ENCODE measurements around the gene DNAJC6. TPM values are rescaled to one million over a fixed set of nuclear protein-coding genes. Genes with fewer than 3 reads are reported as not detected.

DNAJC6 gene
- total RNA-seq, 1 experiment from 2014 or later, result 4.0 TPM

DNA sequence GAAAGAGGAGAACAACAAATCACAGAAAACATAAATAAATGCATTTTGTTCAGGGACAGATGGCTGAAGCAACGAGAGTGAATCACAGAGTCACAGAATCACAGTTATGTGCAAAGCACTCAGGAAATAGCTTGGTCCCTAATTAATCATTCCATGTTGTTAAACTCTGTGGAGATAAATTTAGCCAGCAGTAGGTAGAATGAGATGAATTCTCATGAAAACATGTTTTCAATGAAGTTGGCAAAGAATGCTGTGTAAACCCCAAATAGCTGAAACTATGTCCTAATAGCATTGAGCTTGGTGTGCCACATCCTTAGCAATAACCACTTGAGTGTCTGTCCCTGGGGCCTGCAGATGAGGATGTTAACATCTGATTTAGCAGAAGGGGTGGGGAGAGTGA lies 131.6 kb downstream of the DNAJC6 start:
- no peaks in the 10 kb centered on the region for H3K4me1 ChIP-seq (ENCODE audit: control insufficient read depth, insufficient read depth, low read length)
- H3K9me3 ChIP-seq (ENCODE audit: control insufficient read depth, insufficient read depth, low read depth, low read length), result no peaks in the 10 kb centered on the region
- H3K36me3 ChIP-seq (ENCODE audit: control insufficient read depth, insufficient read depth, low read length), result no peaks in the 10 kb centered on the region
- intact Hi-C loops (cut with micrococcal nuclease; ENCODE audit: unreplicated experiment), result no loop called here
- ATAC-seq (no peak), DNase-seq (ENCODE audit: low read depth, low spot score) (no peak)
- TF ChIP-seq, protein P1, sequence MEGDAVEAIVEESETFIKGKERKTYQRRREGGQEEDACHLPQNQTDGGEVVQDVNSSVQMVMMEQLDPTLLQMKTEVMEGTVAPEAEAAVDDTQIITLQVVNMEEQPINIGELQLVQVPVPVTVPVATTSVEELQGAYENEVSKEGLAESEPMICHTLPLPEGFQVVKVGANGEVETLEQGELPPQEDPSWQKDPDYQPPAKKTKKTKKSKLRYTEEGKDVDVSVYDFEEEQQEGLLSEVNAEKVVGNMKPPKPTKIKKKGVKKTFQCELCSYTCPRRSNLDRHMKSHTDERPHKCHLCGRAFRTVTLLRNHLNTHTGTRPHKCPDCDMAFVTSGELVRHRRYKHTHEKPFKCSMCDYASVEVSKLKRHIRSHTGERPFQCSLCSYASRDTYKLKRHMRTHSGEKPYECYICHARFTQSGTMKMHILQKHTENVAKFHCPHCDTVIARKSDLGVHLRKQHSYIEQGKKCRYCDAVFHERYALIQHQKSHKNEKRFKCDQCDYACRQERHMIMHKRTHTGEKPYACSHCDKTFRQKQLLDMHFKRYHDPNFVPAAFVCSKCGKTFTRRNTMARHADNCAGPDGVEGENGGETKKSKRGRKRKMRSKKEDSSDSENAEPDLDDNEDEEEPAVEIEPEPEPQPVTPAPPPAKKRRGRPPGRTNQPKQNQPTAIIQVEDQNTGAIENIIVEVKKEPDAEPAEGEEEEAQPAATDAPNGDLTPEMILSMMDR (IDR thresholded peaks at IDR 0.05), result no peak
- TF ChIP-seq POLR2AphosphoS5 (IDR thresholded peaks at IDR 0.05; ENCODE audit: low read depth, low read length), result no peak
- TF ChIP-seq SIN3A (IDR thresholded peaks at IDR 0.05; ENCODE audit: borderline replicate concordance, insufficient read depth, low read depth, low read length), result no peak
- TF ChIP-seq, protein P2, sequence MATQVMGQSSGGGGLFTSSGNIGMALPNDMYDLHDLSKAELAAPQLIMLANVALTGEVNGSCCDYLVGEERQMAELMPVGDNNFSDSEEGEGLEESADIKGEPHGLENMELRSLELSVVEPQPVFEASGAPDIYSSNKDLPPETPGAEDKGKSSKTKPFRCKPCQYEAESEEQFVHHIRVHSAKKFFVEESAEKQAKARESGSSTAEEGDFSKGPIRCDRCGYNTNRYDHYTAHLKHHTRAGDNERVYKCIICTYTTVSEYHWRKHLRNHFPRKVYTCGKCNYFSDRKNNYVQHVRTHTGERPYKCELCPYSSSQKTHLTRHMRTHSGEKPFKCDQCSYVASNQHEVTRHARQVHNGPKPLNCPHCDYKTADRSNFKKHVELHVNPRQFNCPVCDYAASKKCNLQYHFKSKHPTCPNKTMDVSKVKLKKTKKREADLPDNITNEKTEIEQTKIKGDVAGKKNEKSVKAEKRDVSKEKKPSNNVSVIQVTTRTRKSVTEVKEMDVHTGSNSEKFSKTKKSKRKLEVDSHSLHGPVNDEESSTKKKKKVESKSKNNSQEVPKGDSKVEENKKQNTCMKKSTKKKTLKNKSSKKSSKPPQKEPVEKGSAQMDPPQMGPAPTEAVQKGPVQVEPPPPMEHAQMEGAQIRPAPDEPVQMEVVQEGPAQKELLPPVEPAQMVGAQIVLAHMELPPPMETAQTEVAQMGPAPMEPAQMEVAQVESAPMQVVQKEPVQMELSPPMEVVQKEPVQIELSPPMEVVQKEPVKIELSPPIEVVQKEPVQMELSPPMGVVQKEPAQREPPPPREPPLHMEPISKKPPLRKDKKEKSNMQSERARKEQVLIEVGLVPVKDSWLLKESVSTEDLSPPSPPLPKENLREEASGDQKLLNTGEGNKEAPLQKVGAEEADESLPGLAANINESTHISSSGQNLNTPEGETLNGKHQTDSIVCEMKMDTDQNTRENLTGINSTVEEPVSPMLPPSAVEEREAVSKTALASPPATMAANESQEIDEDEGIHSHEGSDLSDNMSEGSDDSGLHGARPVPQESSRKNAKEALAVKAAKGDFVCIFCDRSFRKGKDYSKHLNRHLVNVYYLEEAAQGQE (IDR thresholded peaks at IDR 0.05; ENCODE audit: insufficient read depth in 1 of 2, low read depth in 2 of 2, low read length in 1 of 2), result no peak
- no peak for TF ChIP-seq TCF7L2 (IDR thresholded peaks at IDR 0.05; ENCODE audit: low read depth, low read length)
- CTCF ChIA-PET, result no interaction called here
- no peaks in the 10 kb centered on the region for H3K27me3 ChIP-seq (ENCODE audit: control insufficient read depth, insufficient read depth, low read length)
- H3K4me3 ChIP-seq (ENCODE audit: low read depth in 2 of 2, low read length in 2 of 2), result no peak overlapping the region
- in situ Hi-C loops (cut with HindIII; ENCODE audit: low pct_unique_long_range_greater_than_20kb, low sequenced_read_pairs), result no loop called here
- no peak overlapping the region for H3K27ac ChIP-seq (ENCODE audit: low read length)
- POLR2A ChIA-PET, result no interaction called here
- BruUV-seq (replicated peaks), result no TSS peak

DNA sequence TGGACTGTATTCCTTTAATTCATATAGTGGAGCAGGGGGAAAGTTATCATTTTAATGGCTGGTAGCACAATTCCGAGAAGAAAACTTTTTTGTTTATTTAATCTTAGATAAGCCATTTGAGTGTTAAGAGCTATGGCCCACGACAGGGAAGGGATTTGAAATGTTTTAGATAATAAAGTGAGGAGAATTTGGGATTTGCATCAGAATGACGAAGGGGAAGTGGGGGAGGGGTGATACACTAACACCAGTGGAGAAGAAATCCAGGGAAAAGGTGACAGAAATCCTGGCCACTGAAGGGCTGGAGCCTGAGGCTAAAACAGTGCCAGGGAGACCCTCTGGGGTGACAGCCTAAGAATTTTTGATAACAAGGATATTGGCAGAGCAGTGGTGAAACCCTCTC lies 132.1 kb downstream of the DNAJC6 start:
- Histone ChIP-seq H3K4me1 (ENCODE audit: control insufficient read depth, insufficient read depth, low read length) (no peaks in the 10 kb centered on the region), H3K36me3 (ENCODE audit: control insufficient read depth, insufficient read depth, low read length) (no peaks in the 10 kb centered on the region), H3K27me3 (ENCODE audit: control insufficient read depth, insufficient read depth, low read length) (no peaks in the 10 kb centered on the region), H3K27ac (ENCODE audit: low read length) (no peak overlapping the region), H3K9me3 (ENCODE audit: control insufficient read depth, insufficient read depth, low read depth, low read length) (no peaks in the 10 kb centered on the region), H3K4me3 (ENCODE audit: low read depth in 2 of 2, low read length in 2 of 2) (no peak overlapping the region)
- ChIA-PET CTCF (no interaction called here), POLR2A (no interaction called here)
- no TSS peak for BruUV-seq (replicated peaks)
- in situ Hi-C loops (cut with HindIII; ENCODE audit: low pct_unique_long_range_greater_than_20kb, low sequenced_read_pairs), result no loop called here
- ATAC-seq (no peak), DNase-seq (ENCODE audit: low read depth, low spot score) (no peak)
- TF ChIP-seq TCF7L2 (IDR thresholded peaks at IDR 0.05; ENCODE audit: low read depth, low read length), result no peak
- TF ChIP-seq POLR2AphosphoS5 (IDR thresholded peaks at IDR 0.05; ENCODE audit: low read depth, low read length), result no peak
- TF ChIP-seq, protein P2 (IDR thresholded peaks at IDR 0.05; ENCODE audit: insufficient read depth in 1 of 2, low read depth in 2 of 2, low read length in 1 of 2), result no peak
- no peak for TF ChIP-seq SIN3A (IDR thresholded peaks at IDR 0.05; ENCODE audit: borderline replicate concordance, insufficient read depth, low read depth, low read length)
- TF ChIP-seq, protein P1 (IDR thresholded peaks at IDR 0.05), result no peak
- intact Hi-C loops (cut with micrococcal nuclease; ENCODE audit: unreplicated experiment), result no loop called here
